Endothelial cell of umbilical vein (primary cell): Measurements from ENCODE around the gene PNRC1. TPM values are rescaled to one million over a fixed set of nuclear protein-coding genes. Genes with fewer than 3 reads are reported as not detected.

ENCODE experiments used
- BruUV-seq: library from RNA; stranded (reverse); fragments of 400-500 nt; replicated peaks from 2 replicates; lab custom pipeline; 2021; lab: Mats Ljungman, UMichigan
- CTCF ChIA-PET: fragments of 300-600, 350-600 bp; sonication (Branson Sonifier 250); formaldehyde crosslinking; loops from one replicate; lab custom pipeline; 2021; ENCODE audit warnings: antibody characterized with exemption, inconsistent platforms; lab: Charles Lee
- POLR2A ChIA-PET: fragments of 300-600, 350-600 bp; sonication (Branson Sonifier 250); formaldehyde crosslinking; loops from one replicate; lab custom pipeline; 2021; ENCODE audit warnings: antibody characterized with exemption, inconsistent platforms; lab: Charles Lee
- DNase-seq: peaks from one replicate; pipeline ENCODE4 v3.0.0-alpha.2; 2011; ENCODE audit warnings: low read depth, low spot score
- FAIRE-seq: peaks from 2 replicates; lab custom pipeline; 2011; peaks lifted over from hg19 to GRCh38; lab: Jason Lieb, UNC
- H2AFZ ChIP-seq: 2 replicates; pipeline ENCODE4 v1.6.0; 2012; ENCODE audit warnings: low read depth, low read length, control low read depth, inconsistent platforms
- H3K27ac ChIP-seq: 2 replicates; pipeline ENCODE4 v1.5.1; 2011; ENCODE audit warnings: low read depth, mild to moderate bottlenecking, control low read depth, low read length, moderate library complexity; ENCODE audit not compliant: insufficient read depth
- H3K27me3 ChIP-seq, 2 experiments: 2 replicates each; pipeline versions ENCODE4 v1.6.0 to v1.6.1; 2011; ENCODE audit warnings: low read length in 2 of 2, mixed read lengths in 1 of 2; ENCODE audit not compliant: control insufficient read depth in 2 of 2, insufficient read depth in 2 of 2
- H3K36me3 ChIP-seq, 2 experiments: 2 replicates in 1 of 2; 3 replicates in 1 of 2; pipeline ENCODE4 v1.5.1; 2011; ENCODE audit warnings: low read length in 2 of 2, mild to moderate bottlenecking in 1 of 2, moderate library complexity in 1 of 2; ENCODE audit not compliant: control insufficient read depth in 2 of 2, insufficient read depth in 2 of 2; ENCODE audit errors: extremely low read depth in 1 of 2
- H3K4me1 ChIP-seq: 3 replicates; pipeline ENCODE4 v1.5.1; 2011; ENCODE audit warnings: mild to moderate bottlenecking, low read length; ENCODE audit not compliant: control insufficient read depth, insufficient read depth; ENCODE audit errors: extremely low read depth
- H3K4me2 ChIP-seq: 2 replicates; pipeline ENCODE4 v1.6.1; 2011; ENCODE audit warnings: low read length, control low read depth, mixed read lengths; ENCODE audit not compliant: insufficient read depth
- H3K4me3 ChIP-seq, 3 experiments: fragments of 200-600 bp in 1 of 3; sonication (generic), shearing (Covaris generic) in 1 of 3; replicated peaks in 1 of 3; 2 replicates each; pipeline ENCODE4 v1.5.1; 2011 to 2016; ENCODE audit warnings: control low read depth in 3 of 3, low read length in 3 of 3, mild to moderate bottlenecking in 2 of 3, inconsistent platforms in 1 of 3, low read depth in 1 of 3, moderate library complexity in 1 of 3; ENCODE audit not compliant: insufficient read depth in 1 of 3
- H3K79me2 ChIP-seq: 2 replicates; pipeline ENCODE4 v1.6.0; 2012; ENCODE audit warnings: low read length, inconsistent platforms; ENCODE audit not compliant: control insufficient read depth, insufficient read depth
- H3K9ac ChIP-seq: replicated peaks from 2 replicates; pipeline ENCODE3; 2011; ENCODE audit warnings: low read length, control low read depth; ENCODE audit not compliant: insufficient read depth; ENCODE audit errors: extremely low read depth
- H3K9me1 ChIP-seq: replicated peaks from 3 replicates; pipeline ENCODE4 v1.6.0; 2011; ENCODE audit warnings: mild to moderate bottlenecking, low read length; ENCODE audit not compliant: control insufficient read depth, insufficient read depth; ENCODE audit errors: extremely low read depth
- H3K9me3 ChIP-seq: replicated peaks from 2 replicates; pipeline ENCODE4 v1.5.1; 2012; ENCODE audit warnings: low read length, inconsistent platforms; ENCODE audit not compliant: control insufficient read depth, insufficient read depth
- H4K20me1 ChIP-seq: replicated peaks from 2 replicates; pipeline ENCODE3; 2011; ENCODE audit warnings: mild to moderate bottlenecking, low read length; ENCODE audit not compliant: control insufficient read depth, insufficient read depth; ENCODE audit errors: extremely low read depth
- EZH2 ChIP-seq: IDR thresholded peaks from 2 replicates; pipeline ENCODE4 v1.6.1; 2012; ENCODE audit warnings: borderline replicate concordance, low read depth, mild to moderate bottlenecking, moderate library complexity, low read length, inconsistent platforms; ENCODE audit not compliant: severe bottlenecking
- FOS ChIP-seq: IDR thresholded peaks from 2 replicates; pipeline ENCODE4 v1.6.1; 2011; ENCODE audit warnings: mild to moderate bottlenecking, low read length, moderate library complexity, borderline replicate concordance; ENCODE audit not compliant: insufficient read depth
- GATA2 ChIP-seq: IDR thresholded peaks from 2 replicates; pipeline ENCODE4 v1.7.0; 2011; ENCODE audit warnings: low read depth, mild to moderate bottlenecking, moderate library complexity, mixed read lengths, low read length; ENCODE audit not compliant: insufficient read length, insufficient read depth
- JUN ChIP-seq: IDR thresholded peaks from 2 replicates; pipeline ENCODE4 v1.6.1; 2011; ENCODE audit warnings: borderline replicate concordance, low read depth; ENCODE audit not compliant: insufficient read length, insufficient read depth
- MYC ChIP-seq: IDR thresholded peaks from one replicate; pipeline ENCODE4 v1.6.1; 2011; ENCODE audit warnings: mild to moderate bottlenecking, low read depth, low read length
- POLR2A ChIP-seq: IDR thresholded peaks from 2 replicates; pipeline ENCODE4 v1.6.1; 2012; ENCODE audit warnings: low read depth, mild to moderate bottlenecking, control low read depth, low read length
- POLR2AphosphoS5 ChIP-seq: IDR thresholded peaks from 2 replicates; pipeline ENCODE4 v1.6.1; 2012; ENCODE audit warnings: low read depth, mild to moderate bottlenecking, control low read depth, low read length, moderate library complexity; ENCODE audit not compliant: insufficient read depth
- dilution Hi-C: fragments of 300-500 bp; cut with MboI; formaldehyde crosslinking; loops from one replicate; pipeline ENCODE4 v1.15.0; 2019; ENCODE audit warnings: low sequenced_read_pairs; ENCODE audit not compliant: extremely low pct_ligation_motif_present
- intact Hi-C: fragments of 100-400 bp; cut with micrococcal nuclease; formaldehyde crosslinking; loops from one replicate; pipeline ENCODE4 v1.10.0; 2022
- polyA plus RNA-seq, 4 experiments: library from polyadenylated mRNA; depleted of rRNA in 3 of 4; stranded (reverse) in 3 of 4; unstranded in 1 of 4; fragments of >200 nt; gene quantifications; 2 replicates each; pipeline versions ENCODE4 v1.2.1 to v1.2.3, GENCODE V29; 2011 to 2012; ENCODE audit warnings: missing spikeins in 1 of 4
- total RNA-seq: library from RNA; stranded (reverse); gene quantifications from 2 replicates; pipeline ENCODE4 v1.2.3, GENCODE V29; 2021
- TF ChIP-seq, protein P1 (sequence below), 2 donors: IDR thresholded peaks; 1 replicate in 1 of 2; 2 replicates in 1 of 2; pipeline ENCODE4 v1.5.1; 2011; ENCODE audit warnings: low read length in 2 of 2, mild to moderate bottlenecking in 2 of 2, moderate library complexity in 2 of 2, control low read depth in 1 of 2, inconsistent platforms in 1 of 2, low read depth in 1 of 2; ENCODE audit not compliant: insufficient read depth in 1 of 2; ENCODE audit errors: extremely low read depth in 1 of 2
- TF ChIP-seq, protein P2 (sequence below): IDR thresholded peaks from 2 replicates; pipeline ENCODE4 v1.6.1; 2011; ENCODE audit not compliant: insufficient read depth, insufficient read length

Gene PNRC1
- total and polyA plus RNA-seq, 2 donors (not counting 3 experiments of a cell fraction or from before 2014, with no cell fraction given), result 9.6 to 87.9 TPM

- no peaks in the 10 kb centered on the region for H3K79me2 ChIP-seq
- dilution Hi-C loops, result no loop called here
- no peak overlapping the region for H3K4me2 ChIP-seq
- no peak for FAIRE-seq
- H4K20me1 ChIP-seq, result no peaks in the 10 kb centered on the region
- POLR2A ChIA-PET, result no interaction called here
- no peak for TF ChIP-seq FOS
- no peak for TF ChIP-seq POLR2AphosphoS5
- TF ChIP-seq JUN, result no peak
- no peak for TF ChIP-seq MYC
- TF ChIP-seq POLR2A, result no peak
- TF ChIP-seq, protein P1, sequence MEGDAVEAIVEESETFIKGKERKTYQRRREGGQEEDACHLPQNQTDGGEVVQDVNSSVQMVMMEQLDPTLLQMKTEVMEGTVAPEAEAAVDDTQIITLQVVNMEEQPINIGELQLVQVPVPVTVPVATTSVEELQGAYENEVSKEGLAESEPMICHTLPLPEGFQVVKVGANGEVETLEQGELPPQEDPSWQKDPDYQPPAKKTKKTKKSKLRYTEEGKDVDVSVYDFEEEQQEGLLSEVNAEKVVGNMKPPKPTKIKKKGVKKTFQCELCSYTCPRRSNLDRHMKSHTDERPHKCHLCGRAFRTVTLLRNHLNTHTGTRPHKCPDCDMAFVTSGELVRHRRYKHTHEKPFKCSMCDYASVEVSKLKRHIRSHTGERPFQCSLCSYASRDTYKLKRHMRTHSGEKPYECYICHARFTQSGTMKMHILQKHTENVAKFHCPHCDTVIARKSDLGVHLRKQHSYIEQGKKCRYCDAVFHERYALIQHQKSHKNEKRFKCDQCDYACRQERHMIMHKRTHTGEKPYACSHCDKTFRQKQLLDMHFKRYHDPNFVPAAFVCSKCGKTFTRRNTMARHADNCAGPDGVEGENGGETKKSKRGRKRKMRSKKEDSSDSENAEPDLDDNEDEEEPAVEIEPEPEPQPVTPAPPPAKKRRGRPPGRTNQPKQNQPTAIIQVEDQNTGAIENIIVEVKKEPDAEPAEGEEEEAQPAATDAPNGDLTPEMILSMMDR (IDR thresholded peaks at IDR 0.05; ENCODE audit: extremely low read depth in 1 of 2, insufficient read depth in 1 of 2, low read depth in 1 of 2, low read length in 2 of 2), result no peak
- no peak for TF ChIP-seq EZH2
- TF ChIP-seq, protein P2, sequence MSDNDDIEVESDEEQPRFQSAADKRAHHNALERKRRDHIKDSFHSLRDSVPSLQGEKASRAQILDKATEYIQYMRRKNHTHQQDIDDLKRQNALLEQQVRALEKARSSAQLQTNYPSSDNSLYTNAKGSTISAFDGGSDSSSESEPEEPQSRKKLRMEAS, result no peak
- TF ChIP-seq GATA2, result no peak
- CTCF ChIA-PET, result no interaction called here
- H3K4me3 ChIP-seq, result no peak overlapping the region
- H3K27ac ChIP-seq, result no peak overlapping the region
- intact Hi-C loops, result no loop called here
- H3K9ac ChIP-seq, result no peak overlapping the region
- H3K4me1 ChIP-seq, result no peaks in the 10 kb centered on the region
- H3K36me3 ChIP-seq, result no peaks in the 10 kb centered on the region
- H2AFZ ChIP-seq, result no peak overlapping the region
- H3K9me3 ChIP-seq, result no peaks in the 10 kb centered on the region
- no peaks in the 10 kb centered on the region for H3K9me1 ChIP-seq
- no peak for DNase-seq
- no peaks in the 10 kb centered on the region for H3K27me3 ChIP-seq
- BruUV-seq, result no TSS peak
Measured at GRCh38 chr6:89048985-89049384, 31.6 kb upstream of the PNRC1 start.
